Right lobe of liver (tissue), 6 donors: ENCODE measurements around the gene CCDC68. TPM values are rescaled to one million over a fixed set of nuclear protein-coding genes. Genes with fewer than 3 reads are reported as not detected.
A peak's percentile ranks its signal among the peaks of the same experiment; 100 is the strongest.
"Not testable (repeated sequence)": the region's sequence is repeated elsewhere in the genome, so short reads cannot be mapped to it uniquely, and the experiment has no call there.

Experiments
- ATAC-seq, 4 donors: fragments of 200-7000 bp; cut with Tn5 transposase; one replicate each; pipeline ENCODE4 v1.9.1; 2020; ENCODE audit warnings: mild to moderate bottlenecking in 4 of 4, moderate library complexity in 4 of 4
- DNase-seq, 3 donors: peaks; one replicate each; pipeline ENCODE4 v3.0.0-alpha.2; 2020
- H3K27ac ChIP-seq, 3 donors: fragments of 200-600 bp; one replicate each; pipeline ENCODE4 v1.8.0; 2022
- H3K27me3 ChIP-seq, 2 donors: fragments of 200-600 bp; one replicate each; pipeline ENCODE4 v1.8.0; 2022
- H3K36me3 ChIP-seq, 4 donors: fragments of 200-600 bp; sonication (generic) in 1 of 4; one replicate each; pipeline versions ENCODE4 v1.5.1 to v1.8.0; 2017 to 2022; ENCODE audit warnings: control low read depth in 1 of 4
- H3K4me1 ChIP-seq, 4 donors: fragments of 200-600 bp; sonication (generic) in 1 of 4; one replicate each; pipeline versions ENCODE4 v1.5.1 to v1.8.0; 2017 to 2022; ENCODE audit warnings: control low read depth in 1 of 4
- H3K4me3 ChIP-seq, 3 donors: fragments of 200-600 bp; one replicate each; pipeline ENCODE4 v1.8.0; 2022
- H3K9me3 ChIP-seq, 4 donors: fragments of 200-600 bp; sonication (generic) in 1 of 4; one replicate each; pipeline versions ENCODE4 v1.5.1 to v1.8.0; 2017 to 2022; ENCODE audit warnings: control low read depth in 1 of 4
- POLR2A ChIP-seq: fragments of 450-650 bp; IDR thresholded peaks from one replicate; pipeline ENCODE4 v1.6.1; 2017; ENCODE audit warnings: antibody characterized with exemption, mild to moderate bottlenecking
- WGBS: methylation state at CpG from one replicate; pipeline ENCODE4 v1.1.6; 2018; ENCODE audit warnings: low coverage, low lambda C conversion rate; ENCODE audit not compliant: insufficient coverage; ENCODE audit errors: missing lambda C conversion rate; 5-methylcytosine and 5-hydroxymethylcytosine counted together
- intact Hi-C, 2 donors: fragments of 100-400 bp; cut with DNase I; formaldehyde crosslinking; loops; one replicate each; pipeline versions ENCODE4 v1.11.2 to v1.14.1; 2022
- total RNA-seq, 6 experiments: library from RNA; depleted of rRNA in 2 of 6; stranded (reverse); fragments of >200 nt in 2 of 6; fragmentation: NEBNext Ultra II Directional in 3 of 6; extraction: Animal tissue kit (Norgen Biotek cat#: 25700) in 3 of 6; gene quantifications; one replicate each; pipeline versions ENCODE4 v1.1.0 to v1.2.4, GENCODE V29; 2016 to 2023
- TF ChIP-seq, protein P1 (sequence below), 4 donors: fragments of 200-600 bp in 3 of 4; fragments of 450-650 bp in 1 of 4; IDR thresholded peaks; one replicate each; pipeline versions ENCODE4 v1.5.1 to v1.8.0; 2016 to 2022; ENCODE audit warnings: antibody characterized with exemption in 4 of 4, mild to moderate bottlenecking in 2 of 4
- donor health status: DM: no; HTN: yes; CAD: no.
- donor health status: DM: no; HTN: no; CAD: no.
- donor health status: DM: no; HTN: no; CAD: no.
- donor health status: DM: no; HTN: yes; CAD: no.
- donor health status: DM: no; HTN: yes; CAD: no.

CCDC68 gene
- total RNA-seq, 6 experiments from 2014 or later, result 3.1 to 17.3 (median 9.3) TPM

DNA sequence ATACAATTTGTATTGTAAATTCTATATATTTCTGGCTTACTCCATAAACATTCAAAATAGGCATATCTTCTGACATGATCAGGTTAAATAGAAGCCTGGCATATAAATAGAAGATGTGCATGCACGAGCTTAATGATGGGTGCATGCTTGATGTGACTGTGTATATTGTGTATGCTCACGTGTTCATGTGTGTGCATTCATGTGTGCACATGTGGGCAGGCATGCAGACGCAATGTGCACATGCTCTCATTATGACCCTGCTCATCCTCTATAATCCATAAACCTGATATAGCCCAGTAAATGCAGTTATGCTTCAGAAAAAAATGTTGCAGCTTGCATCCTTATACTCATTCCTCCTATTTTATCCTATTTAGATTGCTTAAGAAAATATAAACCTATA is 101.8 kb downstream of the CCDC68 start:
- Histone ChIP-seq H3K36me3 (no peaks in the 10 kb centered on the region), H3K9me3 (no peaks in the 10 kb centered on the region), H3K4me3 (no peak overlapping the region), H3K27me3 (no peaks in the 10 kb centered on the region), H3K4me1 (no peaks in the 10 kb centered on the region), H3K27ac (no peak overlapping the region)
- 86% methylated on average over 1 of the region's 3 CpGs for WGBS
- intact Hi-C loops, result no loop called here
- no peak for DNase-seq
- TF ChIP-seq POLR2A, result no peak
- TF ChIP-seq, protein P1, sequence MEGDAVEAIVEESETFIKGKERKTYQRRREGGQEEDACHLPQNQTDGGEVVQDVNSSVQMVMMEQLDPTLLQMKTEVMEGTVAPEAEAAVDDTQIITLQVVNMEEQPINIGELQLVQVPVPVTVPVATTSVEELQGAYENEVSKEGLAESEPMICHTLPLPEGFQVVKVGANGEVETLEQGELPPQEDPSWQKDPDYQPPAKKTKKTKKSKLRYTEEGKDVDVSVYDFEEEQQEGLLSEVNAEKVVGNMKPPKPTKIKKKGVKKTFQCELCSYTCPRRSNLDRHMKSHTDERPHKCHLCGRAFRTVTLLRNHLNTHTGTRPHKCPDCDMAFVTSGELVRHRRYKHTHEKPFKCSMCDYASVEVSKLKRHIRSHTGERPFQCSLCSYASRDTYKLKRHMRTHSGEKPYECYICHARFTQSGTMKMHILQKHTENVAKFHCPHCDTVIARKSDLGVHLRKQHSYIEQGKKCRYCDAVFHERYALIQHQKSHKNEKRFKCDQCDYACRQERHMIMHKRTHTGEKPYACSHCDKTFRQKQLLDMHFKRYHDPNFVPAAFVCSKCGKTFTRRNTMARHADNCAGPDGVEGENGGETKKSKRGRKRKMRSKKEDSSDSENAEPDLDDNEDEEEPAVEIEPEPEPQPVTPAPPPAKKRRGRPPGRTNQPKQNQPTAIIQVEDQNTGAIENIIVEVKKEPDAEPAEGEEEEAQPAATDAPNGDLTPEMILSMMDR (IDR thresholded peaks at IDR 0.05), result no peak
- no peak for ATAC-seq

- intact Hi-C loops, result no loop called here
- no peaks in the 10 kb centered on the region for H3K27me3 ChIP-seq
- no peaks in the 10 kb centered on the region for H3K9me3 ChIP-seq
- no peak for DNase-seq
- no peak for ATAC-seq
- no peak overlapping the region for H3K27ac ChIP-seq
- no peaks in the 10 kb centered on the region for H3K36me3 ChIP-seq
- 48% methylated on average over 2 of the region's 2 CpGs for whole genome bisulfite sequencing
- no peak overlapping the region for H3K4me3 ChIP-seq
- TF ChIP-seq, protein P1 (IDR thresholded peaks at IDR 0.05), result no peak
- TF ChIP-seq POLR2A, result no peak
- H3K4me1 ChIP-seq, result no peaks in the 10 kb centered on the region
Observed at GRCh38 chr18:54856105-54856646, 103.1 kb downstream of the CCDC68 start.

DNA sequence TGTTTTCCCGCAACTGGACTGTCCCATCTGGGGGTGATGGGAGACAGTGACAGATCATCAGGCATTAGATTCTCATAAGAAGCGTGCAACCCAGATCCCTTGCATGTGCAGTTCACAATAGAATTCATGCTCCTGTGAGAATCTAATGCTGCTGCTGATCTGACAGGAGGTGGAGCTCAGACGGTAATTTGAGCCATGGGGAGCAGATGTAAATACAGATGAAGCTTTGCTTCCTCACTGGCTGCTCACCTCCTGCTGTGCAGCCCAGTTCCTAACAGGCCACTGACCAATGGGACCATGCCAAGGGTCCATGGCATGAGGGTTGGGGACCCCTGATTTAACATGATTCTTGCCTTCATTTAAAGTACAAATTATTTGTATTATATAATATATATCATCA is 104.2 kb downstream of the CCDC68 start:
- H3K36me3 ChIP-seq, result not testable (repeated sequence)

GRCh38 chr18:54852780-54853675 is 106.2 kb downstream of the CCDC68 start:
- 43% methylated on average over 6 of the region's 6 CpGs for WGBS
- H3K4me1 ChIP-seq, result peaks cover 0 to 3% (median 0%) of the 10 kb centered on the region in 4 donors
- no peak overlapping the region for H3K4me3 ChIP-seq
- DNase-seq, result no peak
- H3K9me3 ChIP-seq, result no peaks in the 10 kb centered on the region
- no peaks in the 10 kb centered on the region for H3K27me3 ChIP-seq
- H3K36me3 ChIP-seq, result no peaks in the 10 kb centered on the region
- ATAC-seq, result peak; percentile 27 to 47 (median 27)
- H3K27ac ChIP-seq, result no peak overlapping the region
- no peak for TF ChIP-seq POLR2A
- TF ChIP-seq, protein P1 (IDR thresholded peaks at IDR 0.05), result no peak
- intact Hi-C loops, result no loop called here

More for the DNA sequence above, 104.2 kb downstream of the CCDC68 start:
- intact Hi-C loops, DNase-seq, H3K9me3 ChIP-seq, H3K27me3 ChIP-seq, H3K4me1 ChIP-seq, H3K27ac ChIP-seq, H3K4me3 ChIP-seq, ATAC-seq: not testable (repeated sequence)
- 100% methylated on average over 1 of the region's 3 CpGs for WGBS

Other genes starting within 250 kb of the CCDC68 start
- 1 to 10 TPM in 1 of 6 experiments, under 1 TPM in 5; 0.53 to 1.0 (median 0.85) TPM for gene RAB27B, start 131.0 kb downstream of the CCDC68 start, total RNA-seq